GM12891 (cell line): ENCODE measurements around the gene SREBF2.

Experiments
- PAX5 ChIP-seq: IDR thresholded peaks from 2 replicates; pipeline ENCODE4 v1.6.1; 2011; ENCODE audit warnings: low read length, moderate library complexity, mild to moderate bottlenecking; ENCODE audit not compliant: insufficient read depth, severe bottlenecking
- POLR2A ChIP-seq: IDR thresholded peaks from 2 replicates; pipeline ENCODE4 v1.6.1; 2011; ENCODE audit warnings: low read depth, low read length, control low read depth
- POLR2AphosphoS5 ChIP-seq: IDR thresholded peaks from 2 replicates; pipeline ENCODE4 v1.6.1; 2011; ENCODE audit warnings: low read depth, low read length, control low read depth
- POU2F2 ChIP-seq: IDR thresholded peaks from 2 replicates; pipeline ENCODE4 v1.6.1; 2011; ENCODE audit warnings: low read depth, mild to moderate bottlenecking, control low read depth, low read length, moderate library complexity
- SPI1 ChIP-seq: IDR thresholded peaks from 2 replicates; pipeline ENCODE4 v1.6.1; 2011; ENCODE audit warnings: low read depth, low read length, control low read depth
- TAF1 ChIP-seq: IDR thresholded peaks from 2 replicates; pipeline ENCODE4 v1.6.1; 2011; ENCODE audit warnings: low read depth, low read length, control low read depth

- TF ChIP-seq SPI1 = no peak
- no peak for TF ChIP-seq PAX5
- 0 out of 2 replicates have a peak, but pooled peaks have one; percentile 26 for TF ChIP-seq POLR2A
- TF ChIP-seq POLR2AphosphoS5 = no peak
- TF ChIP-seq POU2F2 = no peak
- TF ChIP-seq TAF1 = no peak
These were observed 1.4 kb downstream of the SREBF2 start for GRCh38 chr22:41834005-41834944.
